Gastroesophageal sphincter (tissue), 3 donors: ENCODE results near the gene ABCA6.
"Not testable (repeated sequence)": the region's sequence is repeated elsewhere in the genome, so short reads cannot be mapped to it uniquely, and the experiment has no call there.

Experiments used
- EP300 ChIP-seq: sonication (generic); formaldehyde crosslinking; IDR thresholded peaks from one replicate; pipeline ENCODE4 v1.6.1; 2017; ENCODE audit warnings: antibody characterized with exemption, mild to moderate bottlenecking
- POLR2A ChIP-seq, 2 donors: fragments of 450-650 bp; IDR thresholded peaks; one replicate each; pipeline ENCODE4 v1.6.1; 2017; ENCODE audit warnings: antibody characterized with exemption in 2 of 2, mild to moderate bottlenecking in 2 of 2, moderate library complexity in 1 of 2
- POLR2AphosphoS5 ChIP-seq: sonication (generic); formaldehyde crosslinking; IDR thresholded peaks from one replicate; pipeline ENCODE4 v1.6.1; 2017; ENCODE audit warnings: antibody characterized with exemption
- TF ChIP-seq, protein P1 (sequence below), 4 experiments: fragments of 200-600 bp in 2 of 4; fragments of 450-650 bp in 2 of 4; sonication (generic) in 1 of 4; IDR thresholded peaks; one replicate each; pipeline ENCODE4 v1.5.1; 2017 to 2019; ENCODE audit warnings: antibody characterized with exemption in 4 of 4, mild to moderate bottlenecking in 2 of 4, moderate library complexity in 2 of 4

- TF ChIP-seq, protein P1, sequence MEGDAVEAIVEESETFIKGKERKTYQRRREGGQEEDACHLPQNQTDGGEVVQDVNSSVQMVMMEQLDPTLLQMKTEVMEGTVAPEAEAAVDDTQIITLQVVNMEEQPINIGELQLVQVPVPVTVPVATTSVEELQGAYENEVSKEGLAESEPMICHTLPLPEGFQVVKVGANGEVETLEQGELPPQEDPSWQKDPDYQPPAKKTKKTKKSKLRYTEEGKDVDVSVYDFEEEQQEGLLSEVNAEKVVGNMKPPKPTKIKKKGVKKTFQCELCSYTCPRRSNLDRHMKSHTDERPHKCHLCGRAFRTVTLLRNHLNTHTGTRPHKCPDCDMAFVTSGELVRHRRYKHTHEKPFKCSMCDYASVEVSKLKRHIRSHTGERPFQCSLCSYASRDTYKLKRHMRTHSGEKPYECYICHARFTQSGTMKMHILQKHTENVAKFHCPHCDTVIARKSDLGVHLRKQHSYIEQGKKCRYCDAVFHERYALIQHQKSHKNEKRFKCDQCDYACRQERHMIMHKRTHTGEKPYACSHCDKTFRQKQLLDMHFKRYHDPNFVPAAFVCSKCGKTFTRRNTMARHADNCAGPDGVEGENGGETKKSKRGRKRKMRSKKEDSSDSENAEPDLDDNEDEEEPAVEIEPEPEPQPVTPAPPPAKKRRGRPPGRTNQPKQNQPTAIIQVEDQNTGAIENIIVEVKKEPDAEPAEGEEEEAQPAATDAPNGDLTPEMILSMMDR (IDR thresholded peaks at IDR 0.05): not testable (repeated sequence)
- not testable (repeated sequence) for TF ChIP-seq EP300; POLR2AphosphoS5; POLR2A (IDR thresholded peaks at IDR 0.05)
Observed at GRCh38 chr17:69070378-69071232, 71.1 kb downstream of the ABCA6 start.
